GM23338 (cell line): ENCODE measurements around the gene LTN1. TPM values are rescaled to one million over a fixed set of nuclear protein-coding genes. Genes with fewer than 3 reads are reported as not detected.

Experiments
- ATAC-seq: fragments of 200-7000 bp; cut with Tn5 transposase; 3 replicates; pipeline ENCODE4 v1.9.1; 2020
- DNase-seq: peaks from one replicate; pipeline ENCODE4 v3.0.0-alpha.2; 2015; ENCODE audit warnings: low spot score
- H2AFZ ChIP-seq: fragments of 200-600 bp; sonication (generic); 2 replicates; pipeline ENCODE4 v1.8.0; 2016; ENCODE audit warnings: antibody characterized with exemption, mild to moderate bottlenecking, moderate library complexity
- H3F3A ChIP-seq: fragments of 200-600 bp; sonication (generic); replicated peaks from 2 replicates; pipeline ENCODE4 v1.8.0; 2017; ENCODE audit warnings: antibody characterized with exemption, mixed run types, low read depth
- H3K27ac ChIP-seq: fragments of 200-600 bp; sonication (generic); 2 replicates; pipeline ENCODE4 v1.6.1; 2016; ENCODE audit warnings: low read depth
- H3K27me3 ChIP-seq: fragments of 200-600 bp; sonication (generic); 2 replicates; pipeline ENCODE4 v1.8.0; 2016; ENCODE audit warnings: mild to moderate bottlenecking, mixed run types, moderate library complexity; ENCODE audit not compliant: insufficient read depth
- H3K36me3 ChIP-seq: fragments of 200-600 bp; sonication (generic); 2 replicates; pipeline ENCODE4 v1.8.0; 2016; ENCODE audit warnings: mild to moderate bottlenecking; ENCODE audit not compliant: insufficient read depth
- H3K4me1 ChIP-seq: fragments of 200-600 bp; sonication (generic); 2 replicates; pipeline ENCODE4 v1.8.0; 2016; ENCODE audit warnings: mild to moderate bottlenecking, moderate library complexity; ENCODE audit not compliant: insufficient read depth
- H3K4me2 ChIP-seq: fragments of 200-600 bp; sonication (generic); 2 replicates; pipeline ENCODE4 v1.7.1; 2017; ENCODE audit warnings: mixed run types
- H3K4me3 ChIP-seq: fragments of 200-600 bp; sonication (generic); 2 replicates; pipeline ENCODE4 v1.6.1; 2016; ENCODE audit warnings: mixed run types
- H3K79me2 ChIP-seq: fragments of 200-600 bp; sonication (generic); replicated peaks from 2 replicates; pipeline ENCODE4 v1.8.0; 2017; ENCODE audit warnings: mild to moderate bottlenecking; ENCODE audit not compliant: insufficient read depth
- H3K9me2 ChIP-seq: fragments of 200-600 bp; sonication (generic); 2 replicates; pipeline ENCODE4 v1.8.0; 2017; ENCODE audit not compliant: insufficient read depth
- H4K20me1 ChIP-seq: fragments of 200-600 bp; sonication (generic); replicated peaks from 2 replicates; pipeline ENCODE4 v1.8.0; 2017; ENCODE audit warnings: mild to moderate bottlenecking; ENCODE audit not compliant: insufficient read depth
- H3K27ac Mint-ChIP-seq: 2 replicates; pipeline ENCODE4 v1.8.0; 2020; ENCODE audit warnings: inconsistent platforms, mild to moderate bottlenecking, moderate library complexity, mixed read lengths
- H3K27me3 Mint-ChIP-seq: 3 replicates; pipeline ENCODE4 v1.8.0; 2022; ENCODE audit warnings: low read depth, mild to moderate bottlenecking, moderate library complexity, mixed read lengths, inconsistent platforms; ENCODE audit not compliant: insufficient read depth, poor library complexity
- H3K36me3 Mint-ChIP-seq: 3 replicates; pipeline ENCODE4 v1.8.0; 2021; ENCODE audit warnings: low read depth, mild to moderate bottlenecking, inconsistent platforms, moderate library complexity, mixed read lengths
- H3K4me1 Mint-ChIP-seq: 3 replicates; pipeline ENCODE4 v1.8.0; 2020; ENCODE audit warnings: mild to moderate bottlenecking, inconsistent platforms, mixed read lengths
- H3K4me3 Mint-ChIP-seq: 3 replicates; pipeline ENCODE4 v1.8.0; 2021; ENCODE audit warnings: moderate library complexity, mild to moderate bottlenecking, inconsistent platforms, mixed read lengths
- H3K9me3 Mint-ChIP-seq: 3 replicates; pipeline ENCODE4 v1.8.0; 2020; ENCODE audit warnings: moderate library complexity, mild to moderate bottlenecking, inconsistent platforms, mixed read lengths
- CREB1 ChIP-seq: fragments of 250-450 bp; sonication (Bioruptor Pico); IDR thresholded peaks from 2 replicates; pipeline ENCODE4 v1.5.0; 2020; ENCODE audit warnings: low read depth, mild to moderate bottlenecking, moderate library complexity
- CTCF ChIP-seq, 2 experiments: fragments of 200-600 bp in 1 of 2; sonication (generic) in 1 of 2; conservative IDR thresholded peaks; 2 replicates each; pipeline versions ENCODE4 v1.5.1 to v1.6.1; 2016 to 2017; ENCODE audit warnings: antibody characterized with exemption in 2 of 2, low read depth in 2 of 2, mild to moderate bottlenecking in 2 of 2, moderate library complexity in 1 of 2
- EZH2 ChIP-seq: fragments of 200-600 bp; sonication (generic); IDR thresholded peaks from one replicate; pipeline ENCODE4 v1.8.0; 2017; ENCODE audit warnings: antibody characterized with exemption, mild to moderate bottlenecking, low read depth; ENCODE audit not compliant: unreplicated experiment
- JUNB ChIP-seq: IDR thresholded peaks from one replicate; pipeline ENCODE4 v1.6.1; 2016; ENCODE audit warnings: antibody characterized with exemption; ENCODE audit not compliant: unreplicated experiment
- NANOG ChIP-seq: IDR thresholded peaks from 2 replicates; pipeline ENCODE4 v1.6.1; 2016; ENCODE audit warnings: antibody characterized with exemption, borderline replicate concordance
- REST ChIP-seq: IDR thresholded peaks from one replicate; pipeline ENCODE4 v1.6.1; 2018; ENCODE audit warnings: antibody characterized with exemption; ENCODE audit not compliant: unreplicated experiment
- STAT1 ChIP-seq: IDR thresholded peaks from one replicate; pipeline ENCODE4 v1.6.1; 2016; ENCODE audit warnings: antibody characterized with exemption; ENCODE audit not compliant: unreplicated experiment
- ZNF331 ChIP-seq: fragments of 250-450 bp; sonication (Bioruptor Pico); IDR thresholded peaks from 2 replicates; pipeline ENCODE4 v1.5.0; 2020; ENCODE audit warnings: low read depth, mild to moderate bottlenecking, moderate library complexity
- ZNF462 ChIP-seq: fragments of 250-450 bp; sonication (Bioruptor Pico); IDR thresholded peaks from 2 replicates; pipeline ENCODE4 v1.5.0; 2020; ENCODE audit warnings: mild to moderate bottlenecking, moderate library complexity
- polyA plus RNA-seq: library from polyadenylated mRNA; unstranded; fragments of >200 nt; fragmentation: Nextera tagmentation; extraction: Ambion mirVana; gene quantifications from 2 replicates; pipeline ENCODE4 v1.2.1, GENCODE V29; 2016
- total RNA-seq: library from RNA; depleted of rRNA; stranded (reverse); fragments of >200 nt; shearing (Covaris generic); gene quantifications from 2 replicates; pipeline ENCODE4 v1.2.3, GENCODE V29; 2014

The LTN1 gene
- total and polyA plus RNA-seq, 2 experiments from 2014 or later: 11.1 to 26.1 TPM

GRCh38 chr21:28883931-28884330 lies 108.7 kb downstream of the LTN1 start (continued):
- TF ChIP-seq REST: no peak
- TF ChIP-seq CTCF (conservative IDR thresholded peaks at IDR 0.05; ENCODE audit: low read depth in 2 of 2): no peak

GRCh38 chr21:28882345-28882744 lies 110.3 kb downstream of the LTN1 start:
- Histone ChIP-seq H3K4me1 (no peaks in the 10 kb centered on the region), H3K27ac (no peak overlapping the region), H3K27me3 (no peaks in the 10 kb centered on the region), H3K4me3 (no peak overlapping the region), H3K79me2 (0 out of 2 replicates have a peak, but pooled peaks cover 2% of the 10 kb centered on the region), H4K20me1 (no peaks in the 10 kb centered on the region), H3K4me2 (no peak overlapping the region), H3K36me3 (peaks cover 7% of the 10 kb centered on the region; the same call in 1 of the 2 replicates), H3K9me2 (no peaks in the 10 kb centered on the region), H2AFZ (no peak overlapping the region), H3F3A (no peaks in the 10 kb centered on the region)
- Mint-ChIP-seq H3K36me3 (peaks cover 13% of the 10 kb centered on the region; the same call in 2 of the 3 replicates), H3K27me3 (peaks cover 6% of the 10 kb centered on the region), H3K4me1 (no peaks in the 10 kb centered on the region), H3K27ac (no peak overlapping the region), H3K4me3 (no peak overlapping the region), H3K9me3 (peaks cover 4% of the 10 kb centered on the region; the same call in 2 of the 3 replicates)
- DNase-seq (no peak), ATAC-seq (no peak)
- TF ChIP-seq JUNB: no peak
- no peak for TF ChIP-seq STAT1
- no peak for TF ChIP-seq REST
- TF ChIP-seq EZH2: no peak
- TF ChIP-seq CREB1: no peak
- TF ChIP-seq ZNF331 (CRISPR knock-in tag): no peak
- TF ChIP-seq NANOG: no peak
- TF ChIP-seq ZNF462 (CRISPR knock-in tag): no peak
